Esophagus muscularis mucosa (tissue), 4 donors: ENCODE results near the gene KIRREL2. TPM values are rescaled to one million over a fixed set of nuclear protein-coding genes. Genes with fewer than 3 reads are reported as not detected.

Experiments used
- DNase-seq: peaks from one replicate; pipeline ENCODE4 v3.0.0-alpha.2; 2017; ENCODE audit errors: extremely low spot score
- H3K27ac ChIP-seq, 4 donors: fragments of 200-600 bp; sonication (generic); replicated peaks in 1 of 4; 1 replicate in 3 of 4; 2 replicates in 1 of 4; pipeline ENCODE4 v1.5.1; 2016 to 2019; ENCODE audit warnings: mild to moderate bottlenecking in 1 of 4
- H3K27me3 ChIP-seq, 4 donors: fragments of 200-600 bp; sonication (generic); one replicate each; pipeline versions ENCODE4 v1.5.1 to v1.6.0; 2016 to 2019
- H3K36me3 ChIP-seq, 4 donors: fragments of 200-600 bp; sonication (generic); one replicate each; pipeline ENCODE4 v1.5.1; 2016 to 2019
- H3K4me1 ChIP-seq, 4 donors: fragments of 200-600 bp; sonication (generic); one replicate each; pipeline ENCODE4 v1.5.1; 2016 to 2019
- H3K4me3 ChIP-seq, 4 donors: fragments of 200-600 bp; sonication (generic); 1 replicate in 2 of 4; 2 replicates in 2 of 4; pipeline ENCODE4 v1.5.1; 2016 to 2019; ENCODE audit warnings: mild to moderate bottlenecking in 4 of 4, moderate library complexity in 1 of 4
- H3K9me3 ChIP-seq, 4 donors: fragments of 200-600 bp; sonication (generic); 1 replicate in 3 of 4; 2 replicates in 1 of 4; pipeline ENCODE4 v1.5.1; 2016 to 2019
- EP300 ChIP-seq: sonication (generic); formaldehyde crosslinking; IDR thresholded peaks from one replicate; pipeline ENCODE4 v1.6.1; 2017; ENCODE audit warnings: antibody characterized with exemption
- POLR2A ChIP-seq: fragments of 450-650 bp; IDR thresholded peaks from one replicate; pipeline ENCODE4 v1.6.1; 2017; ENCODE audit warnings: antibody characterized with exemption, moderate library complexity, mild to moderate bottlenecking, low read depth
- POLR2AphosphoS5 ChIP-seq, 2 donors: sonication (generic); formaldehyde crosslinking; IDR thresholded peaks; one replicate each; pipeline ENCODE4 v1.6.1; 2017; ENCODE audit warnings: antibody characterized with exemption in 2 of 2
- WGBS: methylation state at CpG from one replicate; pipeline ENCODE4 v1.1.5; 2018; 5-methylcytosine and 5-hydroxymethylcytosine counted together
- intact Hi-C: fragments of 100-400 bp; cut with DNase I; formaldehyde crosslinking; loops from one replicate; pipeline ENCODE4 v1.15.1; 2023
- total RNA-seq, 4 donors: library from RNA; depleted of rRNA; stranded (reverse); fragments of >200 nt; gene quantifications; one replicate each; pipeline versions ENCODE4 v1.1.0 to v1.2.1, GENCODE V29; 2016
- TF ChIP-seq, protein P1 (sequence below), 3 experiments: fragments of 200-600 bp in 2 of 3; fragments of 450-650 bp in 1 of 3; sonication (generic) in 2 of 3; IDR thresholded peaks; one replicate each; pipeline ENCODE4 v1.5.1; 2017 to 2019; ENCODE audit warnings: antibody characterized with exemption in 3 of 3, mild to moderate bottlenecking in 2 of 3, moderate library complexity in 1 of 3

The KIRREL2 gene
- total RNA-seq, 4 donors from 2014 or later, result not detected

DNA sequence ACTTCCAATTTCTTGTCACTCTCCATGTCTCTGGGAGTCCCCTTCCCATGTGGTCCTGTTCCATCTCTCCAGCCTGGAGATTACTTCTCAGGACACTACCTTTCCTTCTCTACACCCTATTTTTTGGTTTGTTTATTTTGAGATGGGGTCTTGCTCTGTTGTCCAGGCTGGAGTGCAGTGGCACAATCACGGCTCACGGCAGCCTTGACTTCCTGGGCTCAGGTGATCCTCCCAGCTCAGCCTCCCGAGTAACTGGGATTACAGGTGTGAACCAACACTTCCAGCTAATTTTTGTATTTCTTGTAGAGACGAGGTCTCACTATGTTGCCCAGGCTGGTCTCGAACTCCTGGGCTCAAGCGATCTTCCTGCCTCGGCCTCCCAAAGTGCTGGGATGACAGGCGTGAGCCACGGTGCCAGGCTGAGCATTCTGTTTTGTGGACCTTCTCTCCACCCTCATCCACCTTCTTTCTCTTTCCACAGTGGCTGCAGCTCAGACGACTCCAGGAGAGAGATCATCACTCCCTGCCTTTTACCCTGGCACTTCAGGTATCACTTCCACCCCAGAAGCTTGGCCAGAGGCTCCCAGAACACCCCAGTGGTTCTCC is 46.3 kb downstream of the KIRREL2 start:
- peak overlapping the region; percentile 51 to 94 (median 75) for H3K27ac ChIP-seq
- no peaks in the 10 kb centered on the region for H3K27me3 ChIP-seq
- H3K4me1 ChIP-seq, result peaks cover 11 to 57% (median 51%) of the 10 kb centered on the region in 4 donors
- TF ChIP-seq POLR2A, result no peak
- H3K9me3 ChIP-seq, result no peaks in the 10 kb centered on the region
- H3K36me3 ChIP-seq, result peaks cover 0 to under 1% (median 0%) of the 10 kb centered on the region in 4 donors
- peak overlapping the region; percentile 6 to 41 (median 19) for H3K4me3 ChIP-seq
- no peak for DNase-seq
- intact Hi-C loops, result no loop called here
- WGBS, result 75% methylated on average over 10 of the region's 10 CpGs

DNA sequence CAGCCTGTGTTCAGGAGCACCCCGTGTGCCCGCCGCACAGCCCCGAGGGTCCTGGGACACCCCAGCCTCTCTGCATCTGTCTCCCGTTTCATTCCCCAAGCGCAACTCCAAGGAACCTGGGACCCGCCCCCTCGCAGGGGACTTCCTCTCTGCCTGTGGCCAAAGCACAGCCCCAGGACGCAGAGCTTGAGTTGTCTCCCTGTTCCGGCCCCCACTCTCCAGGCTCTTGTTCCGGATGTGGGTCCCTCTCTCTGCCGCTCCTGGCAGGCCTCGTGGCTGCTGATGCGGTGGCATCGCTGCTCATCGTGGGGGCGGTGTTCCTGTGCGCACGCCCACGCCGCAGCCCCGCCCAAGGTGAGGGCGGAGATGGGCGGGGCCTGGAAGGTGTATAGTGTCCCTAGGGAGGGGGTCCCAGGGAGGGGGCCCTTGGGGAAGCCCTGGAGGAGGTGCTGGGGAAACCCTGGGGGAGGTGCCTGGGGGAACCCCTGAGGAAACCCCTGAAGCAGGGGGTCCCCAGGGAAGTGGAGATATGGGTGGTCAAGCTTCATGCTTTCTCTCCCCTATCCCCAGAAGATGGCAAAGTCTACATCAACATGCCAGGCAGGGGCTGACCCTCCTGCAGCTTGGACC is 47.0 kb downstream of the KIRREL2 start:
- Histone ChIP-seq H3K36me3 (no peaks in the 10 kb centered on the region), H3K4me1 (peaks cover 4 to 50% (median 44%) of the 10 kb centered on the region in 4 donors), H3K4me3 (peak overlapping the region; percentile 6 to 41 (median 19)), H3K27ac (peak overlapping the region; percentile 51 to 94 (median 75)), H3K9me3 (no peaks in the 10 kb centered on the region), H3K27me3 (no peaks in the 10 kb centered on the region)
- 11% methylated on average over 16 of the region's 24 CpGs for WGBS
- DNase-seq, result peak; percentile 94
- TF ChIP-seq EP300 (no peak), POLR2AphosphoS5 (IDR thresholded peaks at IDR 0.05) (peak; percentile 50 to 66), POLR2A (no peak)
- TF ChIP-seq, protein P1, sequence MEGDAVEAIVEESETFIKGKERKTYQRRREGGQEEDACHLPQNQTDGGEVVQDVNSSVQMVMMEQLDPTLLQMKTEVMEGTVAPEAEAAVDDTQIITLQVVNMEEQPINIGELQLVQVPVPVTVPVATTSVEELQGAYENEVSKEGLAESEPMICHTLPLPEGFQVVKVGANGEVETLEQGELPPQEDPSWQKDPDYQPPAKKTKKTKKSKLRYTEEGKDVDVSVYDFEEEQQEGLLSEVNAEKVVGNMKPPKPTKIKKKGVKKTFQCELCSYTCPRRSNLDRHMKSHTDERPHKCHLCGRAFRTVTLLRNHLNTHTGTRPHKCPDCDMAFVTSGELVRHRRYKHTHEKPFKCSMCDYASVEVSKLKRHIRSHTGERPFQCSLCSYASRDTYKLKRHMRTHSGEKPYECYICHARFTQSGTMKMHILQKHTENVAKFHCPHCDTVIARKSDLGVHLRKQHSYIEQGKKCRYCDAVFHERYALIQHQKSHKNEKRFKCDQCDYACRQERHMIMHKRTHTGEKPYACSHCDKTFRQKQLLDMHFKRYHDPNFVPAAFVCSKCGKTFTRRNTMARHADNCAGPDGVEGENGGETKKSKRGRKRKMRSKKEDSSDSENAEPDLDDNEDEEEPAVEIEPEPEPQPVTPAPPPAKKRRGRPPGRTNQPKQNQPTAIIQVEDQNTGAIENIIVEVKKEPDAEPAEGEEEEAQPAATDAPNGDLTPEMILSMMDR (IDR thresholded peaks at IDR 0.05), result no peak
- intact Hi-C loops, result no loop called here

DNA sequence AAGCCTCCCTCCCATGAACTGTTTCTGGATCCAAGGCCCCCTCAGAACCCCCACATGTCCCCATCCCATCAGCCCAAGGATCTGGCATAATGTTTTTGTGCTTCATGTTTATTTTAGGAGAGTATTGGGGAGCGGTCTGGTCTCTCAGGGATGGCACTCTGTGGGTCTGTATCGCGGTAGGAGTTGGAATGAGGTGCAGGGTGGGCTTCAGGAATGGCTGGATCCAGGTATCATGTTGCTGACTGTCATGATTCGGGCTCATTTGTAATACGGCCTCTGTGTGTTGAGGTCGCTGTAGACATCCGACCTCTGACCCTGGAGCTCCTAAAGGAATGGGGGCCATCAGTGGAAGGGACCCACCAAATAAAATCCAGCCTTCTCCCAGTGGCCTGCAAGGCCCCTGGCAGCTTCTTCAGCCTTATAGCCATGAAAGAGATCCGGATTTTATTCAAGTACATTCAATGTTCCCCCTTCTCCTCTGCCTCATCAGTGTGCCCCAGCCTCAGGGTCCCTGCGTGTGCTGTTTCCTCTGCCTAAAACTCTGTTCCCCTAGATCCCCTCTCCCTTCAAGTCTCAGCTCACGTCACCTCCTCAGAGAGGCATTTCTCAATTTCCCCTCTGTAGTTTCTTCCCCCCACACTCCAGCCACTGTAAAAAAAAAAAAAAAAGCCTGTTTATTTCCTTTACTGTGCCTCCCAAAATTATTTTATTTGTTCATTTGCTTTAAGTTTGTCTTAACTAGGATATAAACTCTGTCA is 47.8 kb downstream of the KIRREL2 start:
- no peak for DNase-seq
- H3K4me1 ChIP-seq, result peaks cover 4 to 48% (median 42%) of the 10 kb centered on the region in 4 donors
- no peak overlapping the region for H3K4me3 ChIP-seq
- H3K9me3 ChIP-seq, result no peaks in the 10 kb centered on the region
- TF ChIP-seq EP300 (no peak), POLR2A (no peak), POLR2AphosphoS5 (IDR thresholded peaks at IDR 0.05) (no peak)
- TF ChIP-seq, protein P1 (IDR thresholded peaks at IDR 0.05), result no peak
- no peaks in the 10 kb centered on the region for H3K27me3 ChIP-seq
- intact Hi-C loops, result no loop called here
- H3K36me3 ChIP-seq, result no peaks in the 10 kb centered on the region
- WGBS, result 89% methylated on average over 7 of the region's 10 CpGs
- H3K27ac ChIP-seq, result peak overlapping the region; percentile 53 to 94 (median 75)

DNA sequence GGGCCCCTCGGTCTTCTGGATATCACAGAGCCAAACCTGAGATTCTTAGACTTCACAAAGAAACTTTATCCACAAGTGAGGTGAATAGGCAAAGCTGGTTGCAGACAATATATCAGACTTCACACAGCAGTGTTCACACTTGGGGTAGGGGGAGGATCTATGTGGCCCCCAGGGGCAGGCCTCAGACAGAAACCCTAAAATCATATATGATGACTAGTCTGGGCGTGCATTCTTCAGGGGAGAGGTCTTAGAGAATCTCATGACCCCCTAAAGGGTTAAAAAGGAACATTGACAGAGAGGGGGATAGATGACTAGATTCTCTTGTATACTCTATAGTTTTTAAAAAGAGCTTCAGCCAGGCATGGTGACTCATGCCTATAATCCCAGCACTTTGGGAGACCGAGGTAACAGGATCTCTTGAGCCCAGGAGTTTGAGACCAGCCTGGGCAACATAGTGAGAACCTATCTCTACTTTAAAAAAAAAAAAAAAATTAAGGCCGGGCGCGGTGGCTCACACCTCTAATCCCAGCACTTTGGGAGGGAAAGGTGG is 48.5 kb downstream of the KIRREL2 start:
- no peaks in the 10 kb centered on the region for H3K27me3 ChIP-seq
- no peaks in the 10 kb centered on the region for H3K36me3 ChIP-seq
- H3K4me1 ChIP-seq, result peaks cover 4 to 48% (median 42%) of the 10 kb centered on the region in 4 donors
- no peak for DNase-seq
- intact Hi-C loops, result no loop called here
- TF ChIP-seq POLR2A, result no peak
- TF ChIP-seq POLR2AphosphoS5 (IDR thresholded peaks at IDR 0.05), result no peak
- no peak for TF ChIP-seq EP300
- TF ChIP-seq, protein P1 (IDR thresholded peaks at IDR 0.05), result no peak
- peak overlapping the region; percentile 11 to 92 (median 59) for H3K27ac ChIP-seq
- WGBS, result 72% methylated on average over 6 of the region's 6 CpGs
- H3K9me3 ChIP-seq, result no peaks in the 10 kb centered on the region
- no peak overlapping the region for H3K4me3 ChIP-seq

DNA sequence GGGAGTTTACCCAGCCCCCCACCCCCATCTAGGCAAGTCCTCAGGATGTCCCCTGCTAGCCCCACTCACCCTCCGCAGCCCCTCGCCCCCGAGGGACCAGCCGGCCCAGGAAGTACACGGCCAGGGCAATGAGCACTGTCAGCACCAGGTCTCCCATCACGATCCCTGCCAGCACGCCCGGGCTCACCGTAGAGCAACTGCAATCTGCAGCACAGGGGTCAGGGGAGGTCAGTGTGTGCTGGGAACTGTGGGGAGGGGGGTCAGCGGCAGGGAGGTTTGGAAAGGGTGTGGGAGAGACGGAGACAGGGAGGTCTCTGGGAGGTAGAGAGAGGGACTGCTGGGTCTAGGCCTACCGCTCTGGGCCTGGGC is 50.6 kb downstream of the KIRREL2 start:
- Histone ChIP-seq H3K9me3 (no peaks in the 10 kb centered on the region), H3K27me3 (no peaks in the 10 kb centered on the region), H3K27ac (peak overlapping the region; percentile 53 to 60 (median 57)), H3K36me3 (no peaks in the 10 kb centered on the region), H3K4me1 (peaks cover 0 to 32% (median 26%) of the 10 kb centered on the region in 4 donors), H3K4me3 (peak overlapping the region; percentile 23 to 47 (median 36))
- no peak for TF ChIP-seq POLR2A
- TF ChIP-seq, protein P1 (IDR thresholded peaks at IDR 0.05), result no peak
- WGBS, result 54% methylated on average over 8 of the region's 12 CpGs
- intact Hi-C loops, result no loop called here
- DNase-seq, result no peak
